ENCODE data around the gene SLC23A3.

DNA sequence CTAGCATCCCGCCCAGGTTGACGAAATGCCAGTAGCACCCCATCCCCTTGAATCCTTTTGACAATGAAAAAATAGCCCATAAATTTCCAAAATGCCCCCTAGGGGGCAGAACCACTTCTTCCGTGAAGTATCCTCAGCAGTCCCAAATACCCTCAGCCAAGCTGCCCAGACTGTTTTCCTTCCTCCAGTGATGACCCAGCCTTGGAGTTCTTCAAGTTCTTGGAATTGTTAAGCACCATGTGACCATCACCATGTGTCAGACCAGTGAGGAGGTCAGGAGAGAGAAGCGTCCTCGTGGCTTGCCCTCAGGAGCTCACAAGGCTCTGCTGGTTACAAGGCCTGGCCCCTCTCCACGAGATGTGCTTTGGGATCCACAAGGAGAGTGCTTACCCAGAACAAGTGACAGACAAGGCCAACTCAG is 1.4 kb upstream of the SLC23A3 start:
- TF ChIP-seq, protein P1, sequence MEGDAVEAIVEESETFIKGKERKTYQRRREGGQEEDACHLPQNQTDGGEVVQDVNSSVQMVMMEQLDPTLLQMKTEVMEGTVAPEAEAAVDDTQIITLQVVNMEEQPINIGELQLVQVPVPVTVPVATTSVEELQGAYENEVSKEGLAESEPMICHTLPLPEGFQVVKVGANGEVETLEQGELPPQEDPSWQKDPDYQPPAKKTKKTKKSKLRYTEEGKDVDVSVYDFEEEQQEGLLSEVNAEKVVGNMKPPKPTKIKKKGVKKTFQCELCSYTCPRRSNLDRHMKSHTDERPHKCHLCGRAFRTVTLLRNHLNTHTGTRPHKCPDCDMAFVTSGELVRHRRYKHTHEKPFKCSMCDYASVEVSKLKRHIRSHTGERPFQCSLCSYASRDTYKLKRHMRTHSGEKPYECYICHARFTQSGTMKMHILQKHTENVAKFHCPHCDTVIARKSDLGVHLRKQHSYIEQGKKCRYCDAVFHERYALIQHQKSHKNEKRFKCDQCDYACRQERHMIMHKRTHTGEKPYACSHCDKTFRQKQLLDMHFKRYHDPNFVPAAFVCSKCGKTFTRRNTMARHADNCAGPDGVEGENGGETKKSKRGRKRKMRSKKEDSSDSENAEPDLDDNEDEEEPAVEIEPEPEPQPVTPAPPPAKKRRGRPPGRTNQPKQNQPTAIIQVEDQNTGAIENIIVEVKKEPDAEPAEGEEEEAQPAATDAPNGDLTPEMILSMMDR (conservative IDR thresholded peaks at IDR 0.05; ENCODE audit: low read length): peak; percentile 93
- TF ChIP-seq EZH2phosphoT487 (IDR thresholded peaks at IDR 0.05; ENCODE audit: borderline replicate concordance, low read depth, low read length): no peak

All from OCI-LY7 (cell line).